ENCODE results near the gene ATG10. TPM values are rescaled to one million over a fixed set of nuclear protein-coding genes. Genes with fewer than 3 reads are reported as not detected.
"Not testable (repeated sequence)": the region's sequence is repeated elsewhere in the genome, so short reads cannot be mapped to it uniquely, and the experiment has no call there.

The ATG10 gene
- total and polyA plus RNA-seq, 2 of the 13 experiments (the other 11 are each of a cell fraction or from before 2014, with no cell fraction given), result 2.0 to 5.7 TPM

DNA sequence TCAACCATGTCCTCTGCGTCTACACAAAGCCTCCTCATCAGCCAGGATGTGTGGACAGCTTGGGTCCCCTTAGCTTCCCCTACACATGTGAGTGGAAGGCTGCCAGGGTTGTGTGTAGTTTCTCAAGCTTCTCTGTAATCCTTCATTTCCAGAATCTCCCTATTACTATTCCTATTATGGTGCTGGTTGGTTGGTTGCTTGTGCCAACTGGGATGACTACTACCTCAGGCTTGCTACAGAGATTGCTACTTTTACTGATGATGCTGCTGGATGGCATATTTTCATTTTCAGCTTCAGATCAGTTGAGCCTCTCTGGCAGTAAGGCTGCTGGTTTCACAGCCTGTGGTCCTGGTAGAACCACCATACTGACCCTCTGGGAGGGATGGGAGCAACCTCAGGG is 39.9 kb downstream of the ATG10 start:
- H3K27me3 ChIP-seq (ENCODE audit: control insufficient read depth in 1 of 2, insufficient read depth in 2 of 2, low read length in 2 of 2), result no peaks in the 10 kb centered on the region
- no peak for DNase-seq (ENCODE audit: low spot score)
- no peak for TF ChIP-seq ATM (IDR thresholded peaks at IDR 0.05; ENCODE audit: borderline replicate concordance)
- no peak for TF ChIP-seq ZNF383 (CRISPR knock-in tag; IDR thresholded peaks at IDR 0.05; ENCODE audit: borderline replicate concordance)
- no peak for TF ChIP-seq HOXA5 (CRISPR knock-in tag; IDR thresholded peaks at IDR 0.05)
- no peak for TF ChIP-seq PAF1 (CRISPR knock-in tag; IDR thresholded peaks at IDR 0.05)
- TF ChIP-seq CENPT (CRISPR knock-in tag; IDR thresholded peaks at IDR 0.05; ENCODE audit: low read depth), result no peak
- TF ChIP-seq, protein P1, sequence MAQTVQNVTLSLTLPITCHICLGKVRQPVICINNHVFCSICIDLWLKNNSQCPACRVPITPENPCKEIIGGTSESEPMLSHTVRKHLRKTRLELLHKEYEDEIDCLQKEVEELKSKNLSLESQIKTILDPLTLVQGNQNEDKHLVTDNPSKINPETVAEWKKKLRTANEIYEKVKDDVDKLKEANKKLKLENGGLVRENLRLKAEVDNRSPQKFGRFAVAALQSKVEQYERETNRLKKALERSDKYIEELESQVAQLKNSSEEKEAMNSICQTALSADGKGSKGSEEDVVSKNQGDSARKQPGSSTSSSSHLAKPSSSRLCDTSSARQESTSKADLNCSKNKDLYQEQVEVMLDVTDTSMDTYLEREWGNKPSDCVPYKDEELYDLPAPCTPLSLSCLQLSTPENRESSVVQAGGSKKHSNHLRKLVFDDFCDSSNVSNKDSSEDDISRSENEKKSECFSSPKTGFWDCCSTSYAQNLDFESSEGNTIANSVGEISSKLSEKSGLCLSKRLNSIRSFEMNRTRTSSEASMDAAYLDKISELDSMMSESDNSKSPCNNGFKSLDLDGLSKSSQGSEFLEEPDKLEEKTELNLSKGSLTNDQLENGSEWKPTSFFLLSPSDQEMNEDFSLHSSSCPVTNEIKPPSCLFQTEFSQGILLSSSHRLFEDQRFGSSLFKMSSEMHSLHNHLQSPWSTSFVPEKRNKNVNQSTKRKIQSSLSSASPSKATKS (CRISPR knock-in tag; IDR thresholded peaks at IDR 0.05), result no peak
- TF ChIP-seq ZNF616 (CRISPR knock-in tag; IDR thresholded peaks at IDR 0.05; ENCODE audit: low read depth), result no peak
- no peak for TF ChIP-seq CBX1 (IDR thresholded peaks at IDR 0.05; ENCODE audit: low read depth)
- no peak for TF ChIP-seq ZNF121 (CRISPR knock-in tag; IDR thresholded peaks at IDR 0.05)
- no peak for TF ChIP-seq ZSCAN29 (CRISPR knock-in tag; conservative IDR thresholded peaks at IDR 0.05)
- TF ChIP-seq PCBP1 (IDR thresholded peaks at IDR 0.05; ENCODE audit: borderline replicate concordance, low read depth, low read length), result no peak
- TF ChIP-seq SCMH1 (CRISPR knock-in tag; IDR thresholded peaks at IDR 0.05; ENCODE audit: borderline replicate concordance), result no peak
- TF ChIP-seq IKZF1 (IDR thresholded peaks at IDR 0.05), result no peak
- TF ChIP-seq, protein P2, sequence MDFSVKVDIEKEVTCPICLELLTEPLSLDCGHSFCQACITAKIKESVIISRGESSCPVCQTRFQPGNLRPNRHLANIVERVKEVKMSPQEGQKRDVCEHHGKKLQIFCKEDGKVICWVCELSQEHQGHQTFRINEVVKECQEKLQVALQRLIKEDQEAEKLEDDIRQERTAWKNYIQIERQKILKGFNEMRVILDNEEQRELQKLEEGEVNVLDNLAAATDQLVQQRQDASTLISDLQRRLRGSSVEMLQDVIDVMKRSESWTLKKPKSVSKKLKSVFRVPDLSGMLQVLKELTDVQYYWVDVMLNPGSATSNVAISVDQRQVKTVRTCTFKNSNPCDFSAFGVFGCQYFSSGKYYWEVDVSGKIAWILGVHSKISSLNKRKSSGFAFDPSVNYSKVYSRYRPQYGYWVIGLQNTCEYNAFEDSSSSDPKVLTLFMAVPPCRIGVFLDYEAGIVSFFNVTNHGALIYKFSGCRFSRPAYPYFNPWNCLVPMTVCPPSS (IDR thresholded peaks at IDR 0.05), result no peak
- TF ChIP-seq ZNF446 (CRISPR knock-in tag; IDR thresholded peaks at IDR 0.05), result no peak
- no peak for TF ChIP-seq ZNF724P (CRISPR knock-in tag; IDR thresholded peaks at IDR 0.05; ENCODE audit: borderline replicate concordance)
- no peak for TF ChIP-seq ZNF124 (CRISPR knock-in tag; IDR thresholded peaks at IDR 0.05)
- no peak for TF ChIP-seq MAFF (IDR thresholded peaks at IDR 0.05; ENCODE audit: low read depth, low read length)
- TF ChIP-seq ZBTB1 (CRISPR knock-in tag; IDR thresholded peaks at IDR 0.05; ENCODE audit: borderline replicate concordance), result no peak
- TF ChIP-seq SMAD9 (CRISPR knock-in tag; IDR thresholded peaks at IDR 0.05), result no peak
- no peak overlapping the region for H3K27ac ChIP-seq (ENCODE audit: extremely low read length, insufficient read depth, low read length)
- POLR2A ChIA-PET, result no interaction called here
- CTCF ChIA-PET (ENCODE audit: low intra/inter-chr PET ratio, low total read pairs), result no interaction called here
- no peaks in the 10 kb centered on the region for H3K4me1 ChIP-seq (ENCODE audit: insufficient read depth, low read length)
- no peak overlapping the region for H2AFZ ChIP-seq (ENCODE audit: low read length)
- no peak overlapping the region for H3K4me2 ChIP-seq (ENCODE audit: low read depth, low read length)
- no peaks in the 10 kb centered on the region; the same call in 1 of the 2 replicates for H3K9me3 ChIP-seq (ENCODE audit: low read length)
- no peaks in the 10 kb centered on the region for H3K79me2 ChIP-seq (ENCODE audit: insufficient read depth, low read length)
- H3K36me3 ChIP-seq (replicated peaks in 1 of 2; ENCODE audit: control insufficient read depth in 1 of 2, insufficient read depth in 2 of 2, low read length in 2 of 2), result no peaks in the 10 kb centered on the region
- H3K4me3 ChIP-seq (replicated peaks in 1 of 3; ENCODE audit: insufficient read depth in 1 of 3, low read depth in 2 of 3, low read length in 3 of 3), result no peak overlapping the region
- in situ Hi-C loops (cut with HindIII; ENCODE audit: extremely low pct_ligation_motif_present, low pct_unique_long_range_greater_than_20kb), result no loop called here
- no peak overlapping the region for H3K9ac ChIP-seq (ENCODE audit: insufficient read depth, low read depth, low read length)
- ATAC-seq, result no peak
- no peaks in the 10 kb centered on the region for H4K20me1 ChIP-seq (ENCODE audit: insufficient read depth, low read length)
- intact Hi-C loops (cut with micrococcal nuclease; ENCODE audit: unreplicated experiment), result no loop called here
- no TSS peak for BruUV-seq (replicated peaks)
- WGBS (ENCODE audit: low lambda C conversion rate), result 100% methylated on average over 1 of the region's 1 CpG
- no peak for FAIRE-seq

DNA sequence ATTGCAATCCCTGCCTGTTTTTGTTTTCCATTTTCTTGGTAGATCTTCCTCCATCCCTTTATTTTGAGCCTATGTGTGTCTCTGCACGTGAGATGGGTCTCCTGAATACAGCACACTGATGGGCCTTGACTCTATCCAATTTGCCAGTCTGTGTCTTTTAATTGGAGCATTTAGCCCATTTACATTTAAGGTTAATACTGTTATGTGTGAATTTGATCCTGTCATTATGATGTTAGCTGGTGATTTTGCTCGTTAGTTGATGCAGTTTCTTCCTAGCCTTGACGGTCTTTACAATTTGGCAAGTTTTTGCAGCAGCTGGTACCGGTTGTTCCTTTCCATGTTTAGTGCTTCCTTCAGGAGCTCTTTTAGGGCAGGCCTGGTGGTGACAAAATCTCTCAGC is 42.8 kb downstream of the ATG10 start:
- H3K27me3 ChIP-seq (ENCODE audit: control insufficient read depth in 1 of 2, insufficient read depth in 2 of 2, low read length in 2 of 2); in situ Hi-C loops (cut with HindIII; ENCODE audit: extremely low pct_ligation_motif_present, low pct_unique_long_range_greater_than_20kb); H3K27ac ChIP-seq (ENCODE audit: extremely low read length, insufficient read depth, low read length); H4K20me1 ChIP-seq (ENCODE audit: insufficient read depth, low read length); H2AFZ ChIP-seq (ENCODE audit: low read length); ATAC-seq; FAIRE-seq; BruUV-seq (replicated peaks); H3K9me3 ChIP-seq (ENCODE audit: low read length); H3K36me3 ChIP-seq (replicated peaks in 1 of 2; ENCODE audit: control insufficient read depth in 1 of 2, insufficient read depth in 2 of 2, low read length in 2 of 2); CTCF ChIA-PET (ENCODE audit: low intra/inter-chr PET ratio, low total read pairs); H3K4me2 ChIP-seq (ENCODE audit: low read depth, low read length); H3K4me3 ChIP-seq (replicated peaks in 1 of 3; ENCODE audit: insufficient read depth in 1 of 3, low read depth in 2 of 3, low read length in 3 of 3); H3K79me2 ChIP-seq (ENCODE audit: insufficient read depth, low read length); intact Hi-C loops (cut with micrococcal nuclease; ENCODE audit: unreplicated experiment); H3K9ac ChIP-seq (ENCODE audit: insufficient read depth, low read depth, low read length); DNase-seq (ENCODE audit: low spot score); POLR2A ChIA-PET: not testable (repeated sequence)
- peaks cover 18% of the 10 kb centered on the region for H3K4me1 ChIP-seq (ENCODE audit: insufficient read depth, low read length)
- 92% methylated on average over 4 of the region's 4 CpGs for WGBS (ENCODE audit: low lambda C conversion rate)
